ENCODE measurements around the gene CD300LF.

Gene CD300LF

DNA sequence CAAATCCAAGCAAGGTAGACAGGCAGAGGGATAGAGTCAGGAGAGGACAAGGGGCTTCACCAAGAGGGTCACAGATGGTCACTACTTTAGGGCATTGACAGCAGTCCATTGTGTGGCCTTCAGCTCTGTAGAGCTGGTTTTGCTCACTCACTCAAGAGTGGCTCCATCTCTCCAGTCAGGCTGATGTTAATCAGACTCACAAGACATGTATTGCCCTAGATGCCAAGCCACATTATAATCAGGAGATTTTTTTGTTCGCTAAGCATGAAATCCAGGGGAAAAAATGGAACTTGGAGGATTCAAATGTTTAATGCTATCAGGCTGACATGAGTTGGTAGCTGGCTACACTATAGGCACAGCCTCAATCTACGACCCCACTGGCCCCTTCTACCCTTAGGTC, 32.5 kb downstream of the CD300LF start:
- DNase-seq = no peak
- Mint-ChIP-seq H3K27ac (no peak overlapping the region), H3K36me3 (no peaks in the 10 kb centered on the region), H3K4me3 (no peak overlapping the region), H3K27me3 (peaks cover 78% of the 10 kb centered on the region), H3K9me3 (no peaks in the 10 kb centered on the region), H3K4me1 (peaks cover 23% of the 10 kb centered on the region)
- CTCF ChIA-PET = no interaction called here

DNA sequence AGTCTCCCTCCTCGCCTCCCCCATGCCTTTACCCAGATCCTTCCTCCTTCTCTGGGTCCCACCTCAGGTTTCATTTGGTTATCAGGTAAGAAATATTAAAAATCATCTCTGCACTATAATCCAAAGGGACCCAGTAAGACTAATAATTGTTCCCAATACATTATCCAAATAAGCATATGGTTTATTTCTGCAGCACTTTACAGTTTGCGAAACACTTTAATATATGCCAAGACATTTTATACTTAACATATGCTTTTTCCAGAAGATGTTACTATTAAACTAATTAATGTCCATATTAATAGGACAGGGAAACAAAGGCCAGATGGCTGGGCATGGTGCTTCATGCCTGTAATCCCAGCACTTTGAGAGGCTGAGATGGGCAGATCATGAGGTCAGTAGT, 33.3 kb downstream of the CD300LF start:
- Mint-ChIP-seq H3K4me1 (peaks cover 23% of the 10 kb centered on the region), H3K27me3 (peaks cover 82% of the 10 kb centered on the region), H3K36me3 (no peaks in the 10 kb centered on the region), H3K9me3 (no peaks in the 10 kb centered on the region), H3K4me3 (no peak overlapping the region), H3K27ac (no peak overlapping the region)
- DNase-seq = no peak
- CTCF ChIA-PET = interaction anchor here (2.5 to 4.1 kb wide), 2 partner anchors 22 to 58 kb away, joined by 9 to 20 read pairs; partner anchors contain the start of gene RAB37

DNA sequence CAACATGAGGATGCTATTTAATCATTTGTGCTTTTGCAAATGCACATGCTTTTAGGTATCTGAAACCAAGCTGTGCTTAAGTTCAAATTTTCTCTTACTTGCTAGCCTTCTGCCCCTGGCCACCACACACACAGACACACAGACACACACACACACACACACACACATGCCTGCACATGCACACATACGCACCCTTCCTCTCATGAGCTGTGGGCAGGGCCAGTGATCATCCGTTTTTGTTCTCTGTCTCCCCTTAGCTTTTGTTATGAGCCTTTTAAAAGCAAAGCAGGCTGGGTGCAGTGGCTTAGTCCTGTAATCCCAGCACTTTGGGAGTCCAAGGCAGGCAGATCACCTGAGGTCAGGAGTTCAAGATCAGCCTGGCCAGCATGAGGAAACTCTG, 34.2 kb downstream of the CD300LF start:
- Mint-ChIP-seq H3K9me3 (no peaks in the 10 kb centered on the region), H3K27ac (peak overlapping the region; percentile 66), H3K27me3 (peaks cover 77% of the 10 kb centered on the region), H3K4me3 (no peak overlapping the region), H3K4me1 (peaks cover 23% of the 10 kb centered on the region), H3K36me3 (no peaks in the 10 kb centered on the region)
- CTCF ChIA-PET = interaction anchor here (2.5 to 4.1 kb wide), 2 partner anchors 21 to 58 kb away, joined by 9 to 20 read pairs; partner anchors contain the start of gene RAB37
- no peak for DNase-seq

DNA sequence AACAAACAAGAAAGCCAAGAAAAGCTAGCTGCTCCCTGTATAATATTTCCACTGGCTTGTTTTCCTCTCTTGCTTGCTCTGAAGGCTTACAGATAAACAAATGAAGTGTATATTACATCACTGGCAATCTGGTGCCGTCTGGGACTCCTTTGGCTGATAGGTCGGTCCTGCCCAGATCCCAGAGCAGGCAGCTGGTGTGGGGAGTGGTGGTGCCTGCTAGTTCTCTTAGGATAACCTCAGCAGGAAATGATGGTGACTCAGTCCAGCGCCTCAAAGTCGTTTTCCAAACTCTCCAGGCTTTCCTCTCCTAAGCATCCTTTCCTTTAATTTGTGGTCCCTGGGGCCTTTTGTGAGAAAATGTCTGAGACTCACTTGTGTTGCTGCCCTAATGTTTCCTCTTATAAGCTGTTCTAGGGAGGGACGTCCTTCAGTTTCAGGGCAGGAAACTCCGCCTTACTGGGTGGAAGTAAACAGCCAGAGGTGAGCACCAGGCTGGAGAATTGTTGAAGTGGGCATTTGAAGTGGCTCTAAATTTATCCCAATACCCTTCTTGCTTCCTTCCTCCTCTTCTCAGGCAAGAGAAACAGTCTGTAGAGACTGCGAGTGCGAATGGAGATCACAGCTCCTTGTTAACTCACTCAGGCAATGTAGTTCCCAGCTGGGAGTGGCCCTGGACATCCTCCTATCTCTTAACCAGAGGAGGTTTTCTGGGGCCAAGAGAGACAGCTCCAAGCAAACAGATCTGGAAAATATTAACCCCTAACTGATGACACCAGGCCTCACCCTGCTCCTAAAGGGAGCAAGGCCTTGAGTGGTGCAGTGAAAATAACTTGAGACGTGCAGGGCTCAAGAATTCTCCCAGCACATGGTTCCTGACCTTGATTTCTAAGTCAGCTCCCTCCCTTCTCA, 34.9 kb downstream of the CD300LF start:
- peaks cover 76% of the 10 kb centered on the region for H3K27me3 Mint-ChIP-seq
- no peak overlapping the region for H3K4me3 Mint-ChIP-seq
- no peaks in the 10 kb centered on the region for H3K36me3 Mint-ChIP-seq
- DNase-seq = peak; percentile 38
- CTCF ChIA-PET = interaction anchor here (1.2 to 4.1 kb wide), 3 partner anchors 20 to 67 kb away, joined by 4 to 20 read pairs (median 9); partner anchors contain the start of gene RAB37
- H3K4me1 Mint-ChIP-seq = peaks cover 23% of the 10 kb centered on the region
- no peaks in the 10 kb centered on the region for H3K9me3 Mint-ChIP-seq
- H3K27ac Mint-ChIP-seq = peak overlapping the region; percentile 66

DNA sequence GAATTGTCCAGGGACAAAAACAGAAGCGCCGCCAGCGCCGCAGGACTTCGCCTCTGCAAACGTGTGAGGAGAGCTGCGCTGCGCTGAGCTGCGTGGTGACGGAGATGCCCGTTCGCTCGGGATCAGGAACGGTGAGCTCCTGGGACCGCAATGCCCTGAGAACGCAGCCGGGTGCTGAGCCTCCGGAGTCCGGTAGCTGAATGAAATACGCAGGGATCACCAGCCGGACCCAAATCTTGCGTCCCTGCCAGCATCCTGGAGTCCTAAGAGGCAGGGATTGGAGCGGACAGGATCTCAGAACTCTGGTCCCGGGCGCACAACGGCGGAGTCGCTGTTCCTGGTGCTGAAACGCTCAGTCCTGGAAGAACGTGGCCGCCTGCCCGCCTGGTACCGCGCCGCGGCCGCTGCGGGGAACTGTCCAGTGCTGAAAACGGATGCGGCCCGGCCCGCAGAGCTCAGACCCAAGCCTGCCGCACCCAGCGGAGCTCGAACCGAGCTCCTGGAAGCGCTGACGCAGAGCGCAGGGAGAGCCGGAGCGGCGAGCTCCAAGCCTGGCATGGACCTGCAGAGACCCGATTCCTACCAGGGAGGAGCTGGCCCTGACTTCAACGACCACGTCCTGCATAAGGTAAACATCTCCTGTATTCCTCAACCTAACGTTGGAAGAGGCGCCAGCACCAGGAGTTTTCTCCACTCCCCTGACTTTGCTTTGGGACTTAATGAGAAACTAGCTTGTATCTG, 41.5 kb downstream of the CD300LF start:
- Mint-ChIP-seq H3K27ac (no peak overlapping the region), H3K4me3 (no peak overlapping the region), H3K4me1 (no peaks in the 10 kb centered on the region), H3K27me3 (peaks cover 83% of the 10 kb centered on the region), H3K36me3 (no peaks in the 10 kb centered on the region), H3K9me3 (peaks cover 4% of the 10 kb centered on the region)
- CTCF ChIA-PET = interaction anchor here (1.4 to 5.3 kb wide), 3 partner anchors 14 to 66 kb away, joined by 5 to 29 read pairs (median 7); partner anchors contain the start of gene RAB37
- peak; percentile 89 for DNase-seq

DNA sequence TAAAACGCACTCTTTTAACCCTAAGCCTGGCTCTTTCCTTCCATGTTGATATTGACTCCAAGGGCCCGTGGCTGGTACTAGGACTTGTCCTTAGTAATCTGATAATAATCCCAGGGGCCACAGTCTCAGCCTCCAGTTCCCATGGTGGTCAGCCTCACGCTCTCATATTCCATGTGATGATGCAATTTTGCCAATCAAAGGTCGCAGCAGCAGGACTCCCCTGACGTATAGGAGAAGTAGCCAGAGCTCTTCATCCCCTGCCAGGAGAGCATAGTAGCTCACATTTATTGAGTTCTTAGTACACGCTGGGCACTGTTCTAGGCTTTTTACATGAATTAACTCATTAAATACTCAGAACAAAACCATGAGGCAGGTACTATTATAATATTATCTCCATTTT, 42.4 kb downstream of the CD300LF start:
- H3K4me1 Mint-ChIP-seq = no peaks in the 10 kb centered on the region

DNA sequence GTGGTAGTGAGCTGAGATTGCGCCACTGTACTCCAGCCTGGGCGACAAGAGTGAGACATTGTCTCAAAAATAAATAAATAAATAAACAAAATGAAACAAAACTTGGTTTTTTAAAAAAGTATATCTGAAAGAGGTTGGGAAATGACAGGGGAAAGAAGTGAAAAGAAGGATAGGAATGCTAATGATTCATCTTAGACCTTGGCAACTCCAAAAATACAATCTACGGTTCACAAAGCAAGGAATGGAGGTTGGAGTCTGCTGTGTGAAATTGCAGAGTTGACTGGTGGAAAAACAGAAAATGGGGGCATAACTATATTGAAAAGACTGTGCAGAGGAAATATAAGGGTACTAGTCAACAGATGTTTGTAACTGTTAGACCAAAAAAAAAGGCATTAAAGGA, 49.2 kb downstream of the CD300LF start:
- DNase-seq = no peak
- H3K27me3 Mint-ChIP-seq = peaks cover 80% of the 10 kb centered on the region

More for the DNA sequence above, 42.4 kb downstream of the CD300LF start:
- CTCF ChIA-PET = interaction anchor here (1.7 to 2.0 kb wide), 2 partner anchors 13 to 67 kb away, joined by 7 read pairs; partner anchors contain the start of gene RAB37
- Mint-ChIP-seq H3K27me3 (peaks cover 78% of the 10 kb centered on the region), H3K36me3 (no peaks in the 10 kb centered on the region), H3K9me3 (peaks cover 4% of the 10 kb centered on the region), H3K4me3 (no peak overlapping the region), H3K27ac (no peak overlapping the region)
- DNase-seq = no peak

DNA sequence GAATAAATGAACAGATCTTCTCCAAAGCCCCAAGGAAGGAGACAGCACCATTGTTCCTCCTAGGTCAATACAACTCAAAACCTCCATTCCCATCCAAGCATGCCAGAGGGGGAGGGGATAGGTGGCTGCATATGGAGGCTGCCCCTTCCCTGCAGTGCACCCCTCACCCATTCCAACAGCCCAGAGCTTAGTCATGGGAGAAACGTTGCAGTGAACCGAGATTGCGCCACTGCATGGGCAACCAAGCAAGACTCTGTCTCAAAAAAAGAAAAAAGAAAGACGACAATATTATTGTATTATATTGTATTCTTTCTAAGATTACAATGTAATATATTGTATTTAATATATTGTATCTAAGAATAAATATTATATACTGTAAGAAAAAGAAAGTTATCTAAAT, 52.8 kb downstream of the CD300LF start:
- Mint-ChIP-seq H3K9me3 (no peaks in the 10 kb centered on the region), H3K27ac (no peak overlapping the region), H3K4me3 (no peak overlapping the region), H3K27me3 (peaks cover 80% of the 10 kb centered on the region), H3K36me3 (no peaks in the 10 kb centered on the region), H3K4me1 (peaks cover 6% of the 10 kb centered on the region)
- no peak for DNase-seq
- CTCF ChIA-PET = interaction anchor here (1.0 to 4.7 kb wide), 6 partner anchors 12 to 202 kb away, joined by 3 to 240 read pairs (median 19); partner anchors contain the start of gene RAB37

More for the DNA sequence above, 49.2 kb downstream of the CD300LF start:
- CTCF ChIA-PET = interaction anchor here (3.0 kb wide), 1 partner anchor 73 kb away, joined by 16 read pairs; the partner anchor contains the start of gene RAB37
- Mint-ChIP-seq H3K27ac (no peak overlapping the region), H3K4me1 (no peaks in the 10 kb centered on the region), H3K9me3 (no peaks in the 10 kb centered on the region), H3K4me3 (no peak overlapping the region), H3K36me3 (no peaks in the 10 kb centered on the region)

DNA sequence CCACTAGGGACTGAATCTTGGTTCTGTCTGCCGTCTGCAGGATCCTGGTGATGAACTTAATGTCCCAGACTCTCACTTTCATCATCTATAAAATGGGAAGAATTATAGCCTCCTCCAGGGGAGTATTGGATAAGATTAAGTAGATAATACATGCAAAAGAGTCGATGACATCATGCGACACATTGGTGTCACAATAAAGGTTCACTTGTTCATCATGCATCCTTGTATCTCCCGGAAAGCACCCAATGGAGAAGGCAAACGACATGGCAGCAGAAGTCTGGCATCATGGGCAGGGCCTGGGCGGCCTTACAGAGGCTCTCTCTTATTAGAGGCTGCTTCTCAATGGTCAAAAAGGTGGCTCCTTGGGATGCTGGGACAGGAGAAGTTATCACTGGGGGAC, 54.1 kb downstream of the CD300LF start:
- peaks cover 74% of the 10 kb centered on the region for H3K27me3 Mint-ChIP-seq
- CTCF ChIA-PET = interaction anchor here (1.7 to 4.7 kb wide), 11 partner anchors 11 to 133 kb away, joined by 10 to 240 read pairs (median 27); partner anchors contain the start of genes CD300H and RAB37

DNA sequence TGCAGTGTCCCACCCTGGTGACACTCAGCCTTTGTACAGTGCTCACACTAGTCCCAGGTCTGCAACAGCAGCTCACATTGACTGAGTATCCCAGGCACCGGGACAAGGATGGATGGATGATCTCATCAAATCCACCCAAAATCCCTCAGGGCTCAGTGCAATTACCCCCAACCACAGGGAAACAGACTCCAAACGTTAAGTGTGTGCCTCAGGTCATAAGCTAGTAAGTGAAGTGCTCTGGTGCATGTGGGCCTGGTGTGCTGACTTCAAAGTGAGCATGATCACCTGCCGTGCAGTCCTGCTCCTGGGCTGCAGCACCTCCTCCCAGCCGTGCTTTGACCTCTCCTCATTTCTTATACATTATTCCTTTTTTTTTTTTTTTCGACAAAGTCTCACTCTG, 58.0 kb downstream of the CD300LF start:
- peaks cover 75% of the 10 kb centered on the region for H3K27me3 Mint-ChIP-seq
- no peaks in the 10 kb centered on the region for H3K36me3 Mint-ChIP-seq
- H3K4me1 Mint-ChIP-seq = peaks cover 6% of the 10 kb centered on the region
- no peak overlapping the region for H3K27ac Mint-ChIP-seq
- H3K9me3 Mint-ChIP-seq = no peaks in the 10 kb centered on the region
- CTCF ChIA-PET = interaction anchor here (0.7 to 1.7 kb wide), 6 partner anchors 10 to 834 kb away, joined by 3 to 7 read pairs (median 3); no protein-coding TSS in a partner anchor
- no peak overlapping the region for H3K4me3 Mint-ChIP-seq
- no peak for DNase-seq

More for the DNA sequence above, 54.1 kb downstream of the CD300LF start:
- Mint-ChIP-seq H3K27ac (no peak overlapping the region), H3K9me3 (no peaks in the 10 kb centered on the region), H3K4me1 (peaks cover 6% of the 10 kb centered on the region), H3K36me3 (no peaks in the 10 kb centered on the region), H3K4me3 (no peak overlapping the region)
- DNase-seq = no peak

DNA sequence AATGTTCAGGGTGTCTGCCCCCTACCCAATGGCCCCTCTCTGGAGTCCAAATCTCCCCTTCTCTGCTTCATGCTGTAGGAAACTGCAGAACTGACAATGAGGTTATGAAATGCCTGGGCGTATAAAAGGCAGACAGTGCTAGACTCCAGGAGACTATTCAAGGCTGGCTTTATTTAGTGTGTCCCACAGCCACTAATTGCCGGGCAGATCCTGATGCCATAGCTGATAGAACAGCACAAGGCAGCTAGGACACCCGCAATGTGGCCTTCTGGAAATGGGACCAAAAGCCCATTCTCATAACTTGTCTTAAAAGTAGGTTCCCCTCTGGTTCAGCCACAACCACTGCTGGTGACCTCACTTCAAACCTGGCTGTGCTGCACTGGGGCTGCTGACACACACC, 60.7 kb downstream of the CD300LF start:
- CTCF ChIA-PET = no interaction called here
- no peak overlapping the region for H3K27ac Mint-ChIP-seq
- no peak for DNase-seq
- no peaks in the 10 kb centered on the region for H3K4me1 Mint-ChIP-seq
- H3K27me3 Mint-ChIP-seq = peaks cover 69% of the 10 kb centered on the region
- H3K36me3 Mint-ChIP-seq = no peaks in the 10 kb centered on the region
- H3K4me3 Mint-ChIP-seq = no peak overlapping the region
- no peaks in the 10 kb centered on the region for H3K9me3 Mint-ChIP-seq

DNA sequence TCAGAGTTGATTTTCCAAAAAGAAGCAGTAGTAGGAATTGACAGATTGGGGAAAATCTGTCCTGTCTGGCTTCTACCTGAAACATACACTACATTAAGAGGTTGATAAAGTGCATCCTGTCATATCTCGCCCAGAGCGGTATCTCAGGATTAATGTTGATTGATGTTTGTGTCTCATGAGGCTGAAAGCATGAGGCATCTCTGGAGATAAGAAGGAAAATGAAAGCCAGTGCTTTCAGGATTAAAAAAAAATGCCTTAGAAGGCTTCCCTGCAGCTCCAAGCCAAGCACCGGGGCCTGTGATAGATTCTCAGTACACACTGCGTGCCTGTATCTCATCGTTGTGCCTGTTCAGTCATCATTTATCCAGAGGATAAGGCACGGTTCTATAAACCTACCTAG, 62.8 kb downstream of the CD300LF start:
- H3K27me3 Mint-ChIP-seq = peaks cover 79% of the 10 kb centered on the region
- H3K9me3 Mint-ChIP-seq = no peaks in the 10 kb centered on the region
- H3K4me1 Mint-ChIP-seq = no peaks in the 10 kb centered on the region
- H3K27ac Mint-ChIP-seq = no peak overlapping the region
- H3K4me3 Mint-ChIP-seq = no peak overlapping the region
- no peak for DNase-seq
- CTCF ChIA-PET = interaction anchor here (3.6 kb wide), 1 partner anchor 83 kb away, joined by 14 read pairs; the partner anchor contains the start of gene CD300H
- no peaks in the 10 kb centered on the region for H3K36me3 Mint-ChIP-seq

DNA sequence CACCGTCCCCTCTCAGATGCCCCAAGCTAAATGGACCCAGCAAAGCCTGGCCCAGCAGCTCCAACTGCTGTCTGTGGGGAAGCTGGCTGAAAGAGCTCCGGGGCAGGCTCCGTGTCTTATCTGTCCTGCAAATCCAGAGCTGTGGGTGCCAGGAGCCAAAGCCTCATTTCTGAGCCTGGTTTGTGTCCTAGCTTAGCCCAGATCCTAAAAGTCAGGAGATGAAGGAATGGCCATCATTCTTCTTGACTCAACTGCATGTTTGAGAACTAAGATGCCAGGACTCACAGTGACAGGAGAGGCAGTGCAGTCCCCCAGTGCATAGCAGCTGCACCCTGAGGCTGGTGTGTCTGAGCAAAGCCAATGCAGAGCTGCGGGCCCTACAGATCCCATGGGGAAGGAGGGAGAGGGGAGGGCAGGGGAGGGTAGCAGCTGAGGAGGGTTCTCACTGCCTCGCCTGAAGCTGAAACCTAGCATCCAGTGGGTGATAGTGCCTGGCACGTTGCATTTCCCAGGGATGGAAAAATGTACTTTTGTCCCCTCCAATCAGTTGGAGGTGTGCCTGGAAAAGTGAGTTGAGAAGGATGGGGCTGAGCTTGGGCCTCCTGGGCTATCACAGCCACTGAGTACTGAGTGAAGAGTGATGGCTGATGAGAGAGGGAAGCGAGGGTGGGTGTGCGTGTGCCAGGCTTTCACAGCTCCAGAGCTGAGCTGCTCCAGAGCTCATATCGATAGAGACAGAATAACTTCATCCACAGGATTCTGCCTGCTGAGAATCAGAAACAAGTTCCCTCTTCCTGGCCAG, 64.7 kb downstream of the CD300LF start:
- Mint-ChIP-seq H3K27ac (no peak overlapping the region), H3K4me3 (no peak overlapping the region), H3K27me3 (peaks cover 91% of the 10 kb centered on the region), H3K4me1 (no peaks in the 10 kb centered on the region), H3K36me3 (no peaks in the 10 kb centered on the region), H3K9me3 (no peaks in the 10 kb centered on the region)
- DNase-seq = no peak
- CTCF ChIA-PET = interaction anchor here (0.9 to 3.6 kb wide), 7 partner anchors 10 to 134 kb away, joined by 3 to 29 read pairs (median 4); partner anchors contain the start of gene CD300H
